ENCODE results near the gene SIDT2. TPM values are rescaled to one million over a fixed set of nuclear protein-coding genes. Genes with fewer than 3 reads are reported as not detected.

SIDT2 gene
- total and polyA plus RNA-seq, 2 experiments from 2014 or later: 16.1 to 32.9 TPM

DNA sequence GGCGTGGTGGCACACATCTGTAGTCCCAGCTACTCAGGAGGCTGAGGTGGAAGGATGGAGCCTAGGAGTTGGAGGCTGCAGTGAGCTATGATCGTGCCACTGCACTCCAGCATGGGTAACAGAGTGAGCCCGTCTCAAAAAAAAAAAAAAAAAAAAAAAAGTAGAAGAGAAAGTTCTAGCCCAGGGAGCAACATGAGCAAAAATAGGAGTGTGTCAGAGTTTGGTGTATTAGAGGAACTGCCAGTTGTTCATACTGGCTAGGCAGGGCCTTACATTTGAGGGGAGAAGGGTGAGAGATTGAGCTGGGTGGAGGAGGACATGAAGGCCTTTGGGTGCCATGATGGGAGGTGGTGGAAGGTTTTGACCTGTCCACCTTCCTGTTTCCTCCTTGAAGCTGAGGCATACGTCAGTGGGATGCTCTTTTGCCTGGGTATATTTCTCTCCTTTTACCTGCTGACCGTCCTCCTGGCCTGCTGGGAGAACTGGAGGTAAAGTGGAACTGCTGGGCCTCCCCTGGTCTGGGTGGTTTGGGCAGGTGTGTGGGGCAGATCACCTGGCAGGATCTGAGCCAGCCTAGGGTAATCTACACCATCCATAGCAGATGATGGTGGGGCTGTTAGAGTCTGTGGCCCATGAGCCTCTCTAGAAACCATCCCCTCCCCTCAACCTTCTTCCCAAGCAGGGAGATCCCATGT, 7.3 kb downstream of the SIDT2 start:
- Histone ChIP-seq H3K27me3 (no peaks in the 10 kb centered on the region), H3K36me3 (peaks cover 15% of the 10 kb centered on the region), H3K27ac (no peak overlapping the region), H3K4me3 (no peak overlapping the region), H3K9me3 (ENCODE audit: low read depth) (no peaks in the 10 kb centered on the region), H3K4me1 (ENCODE audit: low read depth) (no peaks in the 10 kb centered on the region)
- TF ChIP-seq, protein P1, sequence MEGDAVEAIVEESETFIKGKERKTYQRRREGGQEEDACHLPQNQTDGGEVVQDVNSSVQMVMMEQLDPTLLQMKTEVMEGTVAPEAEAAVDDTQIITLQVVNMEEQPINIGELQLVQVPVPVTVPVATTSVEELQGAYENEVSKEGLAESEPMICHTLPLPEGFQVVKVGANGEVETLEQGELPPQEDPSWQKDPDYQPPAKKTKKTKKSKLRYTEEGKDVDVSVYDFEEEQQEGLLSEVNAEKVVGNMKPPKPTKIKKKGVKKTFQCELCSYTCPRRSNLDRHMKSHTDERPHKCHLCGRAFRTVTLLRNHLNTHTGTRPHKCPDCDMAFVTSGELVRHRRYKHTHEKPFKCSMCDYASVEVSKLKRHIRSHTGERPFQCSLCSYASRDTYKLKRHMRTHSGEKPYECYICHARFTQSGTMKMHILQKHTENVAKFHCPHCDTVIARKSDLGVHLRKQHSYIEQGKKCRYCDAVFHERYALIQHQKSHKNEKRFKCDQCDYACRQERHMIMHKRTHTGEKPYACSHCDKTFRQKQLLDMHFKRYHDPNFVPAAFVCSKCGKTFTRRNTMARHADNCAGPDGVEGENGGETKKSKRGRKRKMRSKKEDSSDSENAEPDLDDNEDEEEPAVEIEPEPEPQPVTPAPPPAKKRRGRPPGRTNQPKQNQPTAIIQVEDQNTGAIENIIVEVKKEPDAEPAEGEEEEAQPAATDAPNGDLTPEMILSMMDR (IDR thresholded peaks at IDR 0.05; ENCODE audit: low read depth, low read length): no peak
- no peak for DNase-seq (ENCODE audit: low read depth in 1 of 2, low spot score in 1 of 2)

DNA sequence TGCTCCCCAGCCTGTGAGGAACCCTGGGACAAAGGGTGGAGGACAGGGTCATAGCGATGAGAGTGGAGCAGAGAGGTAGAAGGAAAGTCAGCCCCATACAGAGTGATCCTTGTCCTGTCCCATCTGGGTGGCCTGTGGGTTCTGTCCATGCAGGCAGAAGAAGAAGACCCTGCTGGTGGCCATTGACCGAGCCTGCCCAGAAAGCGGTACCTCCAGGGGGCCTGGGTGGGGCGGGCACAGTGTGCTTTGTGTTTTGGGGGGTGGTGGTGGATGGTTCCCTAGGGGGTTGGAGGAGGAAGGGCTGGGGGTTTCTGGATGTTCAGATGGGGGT, 7.9 kb downstream of the SIDT2 start:
- Histone ChIP-seq H3K36me3 (peaks cover 15% of the 10 kb centered on the region), H3K9me3 (ENCODE audit: low read depth) (no peaks in the 10 kb centered on the region), H3K27me3 (no peaks in the 10 kb centered on the region), H3K27ac (no peak overlapping the region), H3K4me3 (no peak overlapping the region), H3K4me1 (ENCODE audit: low read depth) (no peaks in the 10 kb centered on the region)
- no peak for DNase-seq (ENCODE audit: low read depth in 1 of 2, low spot score in 1 of 2)
- TF ChIP-seq, protein P1 (IDR thresholded peaks at IDR 0.05; ENCODE audit: low read depth, low read length): no peak

DNA sequence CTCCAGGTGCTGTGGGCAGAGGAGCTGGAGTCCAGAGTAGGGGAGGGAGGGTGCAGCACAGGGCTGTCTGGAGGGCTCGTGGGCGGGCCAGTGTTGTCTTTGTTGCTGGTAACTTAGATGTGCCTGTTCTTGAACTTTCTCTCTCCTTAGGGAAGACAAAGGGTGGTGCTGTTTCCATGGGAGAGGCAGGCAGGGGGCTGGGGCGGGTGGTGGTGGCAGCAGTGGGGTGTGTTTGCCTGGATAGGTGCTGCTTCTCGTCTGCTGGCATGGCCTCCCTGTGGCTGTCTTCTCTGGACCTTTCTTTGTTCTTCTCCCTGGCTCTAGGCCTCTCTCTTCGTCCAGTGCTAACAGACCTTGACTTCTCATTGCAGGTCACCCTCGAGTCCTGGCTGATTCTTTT, 8.5 kb downstream of the SIDT2 start:
- no peaks in the 10 kb centered on the region for H3K9me3 ChIP-seq (ENCODE audit: low read depth)
- no peak overlapping the region for H3K27ac ChIP-seq
- TF ChIP-seq, protein P1 (IDR thresholded peaks at IDR 0.05; ENCODE audit: low read depth, low read length): no peak
- no peak for DNase-seq (ENCODE audit: low read depth in 1 of 2, low spot score in 1 of 2)
- H3K4me3 ChIP-seq: no peak overlapping the region
- H3K36me3 ChIP-seq: peaks cover 15% of the 10 kb centered on the region
- no peaks in the 10 kb centered on the region for H3K27me3 ChIP-seq
- H3K4me1 ChIP-seq (ENCODE audit: low read depth): no peaks in the 10 kb centered on the region

DNA sequence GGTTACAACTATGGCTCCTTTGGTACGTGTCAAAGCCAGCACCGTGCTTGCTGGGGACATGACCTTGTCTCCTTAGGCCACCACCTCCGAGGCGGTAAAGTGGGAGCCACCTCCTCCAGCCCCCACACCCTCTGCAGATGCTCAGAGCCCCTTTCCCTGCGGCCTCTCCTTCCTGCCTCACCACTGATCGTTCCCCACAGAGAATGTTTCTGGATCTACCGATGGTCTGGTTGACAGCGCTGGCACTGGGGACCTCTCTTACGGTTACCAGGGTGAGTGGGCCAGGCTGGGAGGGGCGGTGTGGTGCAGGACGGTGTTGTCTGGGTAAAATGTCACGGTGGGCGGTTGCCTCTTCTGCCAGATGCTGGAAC, 8.9 kb downstream of the SIDT2 start:
- Histone ChIP-seq H3K9me3 (ENCODE audit: low read depth) (no peaks in the 10 kb centered on the region), H3K27me3 (no peaks in the 10 kb centered on the region), H3K4me1 (ENCODE audit: low read depth) (no peaks in the 10 kb centered on the region), H3K27ac (no peak overlapping the region), H3K4me3 (no peak overlapping the region), H3K36me3 (peaks cover 15% of the 10 kb centered on the region)
- DNase-seq (ENCODE audit: low read depth in 1 of 2, low spot score in 1 of 2): no peak
- TF ChIP-seq, protein P1 (IDR thresholded peaks at IDR 0.05; ENCODE audit: low read depth, low read length): no peak

DNA sequence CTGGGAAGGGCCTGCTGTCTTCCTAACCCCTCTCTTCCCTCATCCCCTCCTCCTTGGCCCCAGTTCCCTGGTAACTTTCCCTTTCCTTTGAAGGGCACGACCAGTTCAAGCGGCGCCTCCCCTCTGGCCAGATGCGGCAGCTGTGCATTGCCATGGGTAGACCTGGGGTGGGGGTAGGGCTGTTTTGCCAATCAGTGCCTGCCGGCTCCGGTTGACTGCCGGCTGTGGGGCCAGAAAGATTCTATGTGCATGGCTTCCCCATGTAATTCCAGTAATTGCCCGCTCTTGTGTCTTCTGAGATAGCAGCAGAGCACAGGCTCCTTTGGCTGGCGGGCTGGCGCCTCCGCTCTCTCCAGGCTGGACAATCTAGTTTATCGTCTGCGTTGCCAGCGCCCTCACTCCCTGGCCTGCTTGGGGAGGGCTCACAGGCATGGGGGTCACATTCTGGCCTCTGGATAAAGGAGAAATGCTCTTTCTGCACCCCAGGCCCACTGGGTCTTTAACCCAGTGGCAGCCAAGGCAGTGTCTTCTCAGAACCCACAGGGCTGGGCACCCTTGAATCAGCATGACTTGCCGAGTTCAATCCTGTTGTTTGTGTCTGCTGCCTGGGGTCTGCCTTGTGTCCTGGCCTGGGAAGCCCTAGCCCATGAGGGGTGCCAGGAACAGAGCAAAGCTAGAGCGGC, 9.4 kb downstream of the SIDT2 start:
- no peak for DNase-seq (ENCODE audit: low read depth in 1 of 2, low spot score in 1 of 2)
- no peaks in the 10 kb centered on the region for H3K4me1 ChIP-seq (ENCODE audit: low read depth)
- TF ChIP-seq, protein P1 (IDR thresholded peaks at IDR 0.05; ENCODE audit: low read depth, low read length): no peak
- no peak overlapping the region for H3K4me3 ChIP-seq
- H3K36me3 ChIP-seq: peaks cover 15% of the 10 kb centered on the region
- no peaks in the 10 kb centered on the region for H3K9me3 ChIP-seq (ENCODE audit: low read depth)
- H3K27ac ChIP-seq: no peak overlapping the region
- H3K27me3 ChIP-seq: no peaks in the 10 kb centered on the region
